ENCODE data around the gene KLF12.

KLF12 gene

DNA sequence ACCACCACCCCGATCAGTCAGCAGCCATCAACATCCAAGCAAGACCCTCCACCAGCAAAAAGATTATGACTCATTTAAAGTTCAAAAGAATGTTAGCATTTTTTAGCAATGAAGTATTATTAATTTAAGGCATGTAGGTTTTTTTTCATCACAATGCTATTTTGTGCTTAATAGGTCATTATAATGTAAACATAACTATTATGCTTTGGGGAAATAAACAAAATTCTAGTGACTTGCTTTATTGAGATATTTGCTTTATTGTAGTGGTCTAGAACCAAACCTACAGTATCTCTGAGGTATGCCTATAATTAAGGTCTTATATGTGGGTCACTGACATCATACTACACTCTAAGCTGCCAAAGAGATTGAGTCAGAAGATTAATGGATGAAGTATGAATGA is 20.0 kb downstream of the KLF12 start:
- no peaks in the 10 kb centered on the region for H3K27me3 ChIP-seq (ENCODE audit: low read length)
- H3K9ac ChIP-seq (ENCODE audit: low read length): no peak overlapping the region
- H4K20me1 ChIP-seq (ENCODE audit: low read depth, low read length): no peaks in the 10 kb centered on the region
- no peak overlapping the region for H3K27ac ChIP-seq (ENCODE audit: low read depth, low read length)
- no peaks in the 10 kb centered on the region; the same call in 1 of the 2 replicates for H3F3A ChIP-seq (ENCODE audit: insufficient read depth)
- H3K4me2 ChIP-seq (ENCODE audit: low read depth, low read length, poor library complexity, severe bottlenecking): no peak overlapping the region
- H3K4me3 ChIP-seq (ENCODE audit: insufficient read depth, low read length, poor library complexity, severe bottlenecking): no peak overlapping the region
- peaks cover 36% of the 10 kb centered on the region for H3K79me2 ChIP-seq (ENCODE audit: insufficient read depth, low read length)
- no peaks in the 10 kb centered on the region for H3K9me2 ChIP-seq (replicated peaks; ENCODE audit: insufficient read depth, low read length)
- TF ChIP-seq CTCF (IDR thresholded peaks at IDR 0.05; ENCODE audit: insufficient read depth, low read length, poor library complexity, severe bottlenecking) (no peak), EZH2phosphoT487 (conservative IDR thresholded peaks at IDR 0.05; ENCODE audit: low read length) (no peak)
- H2AFZ ChIP-seq (ENCODE audit: low read depth, low read length, severe bottlenecking): no peak overlapping the region
- no peaks in the 10 kb centered on the region; the same call in 1 of the 2 replicates for H3K9me3 ChIP-seq (ENCODE audit: insufficient read depth, low read length)
- H3K36me3 ChIP-seq (ENCODE audit: low read length): no peaks in the 10 kb centered on the region

DNA sequence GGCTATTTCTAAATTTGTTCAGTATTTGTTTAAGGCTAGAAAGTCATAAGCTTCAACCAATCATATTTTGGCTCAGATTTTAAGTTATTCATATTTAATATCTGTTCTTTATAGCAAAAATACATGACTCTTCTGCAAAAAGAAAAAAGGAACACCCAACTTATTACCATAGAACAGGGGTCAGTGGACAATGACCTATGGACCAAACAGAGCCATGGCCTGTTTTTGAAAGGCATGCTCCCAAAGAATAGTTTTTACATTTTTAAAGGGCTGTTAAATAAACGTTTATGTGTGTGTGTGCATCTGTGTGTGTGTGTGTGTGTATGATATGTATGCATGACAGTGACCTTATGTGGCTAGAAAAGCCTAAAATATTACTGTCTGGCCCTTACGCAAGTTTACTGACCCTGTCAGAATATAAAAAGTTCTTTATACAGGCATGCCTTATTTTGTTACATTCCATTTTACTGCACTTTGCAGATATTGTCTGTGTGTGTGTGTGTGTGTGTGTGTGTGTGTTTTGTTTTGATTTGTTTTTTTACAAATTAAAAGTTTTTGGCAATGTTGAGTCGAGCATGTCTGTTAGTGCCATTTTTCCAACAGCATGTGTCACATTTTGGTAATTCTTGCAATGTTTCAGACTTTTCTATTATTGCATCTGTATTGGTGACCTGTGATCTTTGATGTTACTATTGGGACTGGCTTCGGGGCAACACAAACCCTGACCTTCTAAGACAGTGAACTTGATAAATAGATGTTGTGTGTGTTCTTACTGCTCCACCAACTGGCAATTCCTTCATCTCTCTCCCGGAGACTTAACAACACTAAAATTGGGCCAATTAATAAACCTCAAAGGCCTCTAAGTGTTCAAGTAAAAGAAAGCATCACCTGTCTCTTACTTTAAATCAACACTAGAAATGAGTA is 22.0 kb downstream of the KLF12 start:
- no peak for TF ChIP-seq EZH2phosphoT487 (conservative IDR thresholded peaks at IDR 0.05; ENCODE audit: low read length)
- Histone ChIP-seq H3K36me3 (ENCODE audit: low read length) (no peaks in the 10 kb centered on the region), H3F3A (ENCODE audit: insufficient read depth) (no peaks in the 10 kb centered on the region; the same call in 1 of the 2 replicates), H3K9ac (ENCODE audit: low read length) (no peak overlapping the region), H3K27me3 (ENCODE audit: low read length) (no peaks in the 10 kb centered on the region), H3K9me2 (replicated peaks; ENCODE audit: insufficient read depth, low read length) (no peaks in the 10 kb centered on the region), H4K20me1 (ENCODE audit: low read depth, low read length) (no peaks in the 10 kb centered on the region), H3K27ac (ENCODE audit: low read depth, low read length) (no peak overlapping the region), H3K4me3 (ENCODE audit: insufficient read depth, low read length, poor library complexity, severe bottlenecking) (no peak overlapping the region), H3K9me3 (ENCODE audit: insufficient read depth, low read length) (no peaks in the 10 kb centered on the region), H2AFZ (ENCODE audit: low read depth, low read length, severe bottlenecking) (no peak overlapping the region), H3K4me2 (ENCODE audit: low read depth, low read length, poor library complexity, severe bottlenecking) (no peak overlapping the region), H3K79me2 (ENCODE audit: insufficient read depth, low read length) (peaks cover 19% of the 10 kb centered on the region; the same call in 1 of the 2 replicates)

- Histone ChIP-seq H3K27me3 (ENCODE audit: low read length) (no peaks in the 10 kb centered on the region), H3K9me3 (ENCODE audit: insufficient read depth, low read length) (no peaks in the 10 kb centered on the region), H3K4me3 (ENCODE audit: insufficient read depth, low read length, poor library complexity, severe bottlenecking) (no peak overlapping the region), H3F3A (ENCODE audit: insufficient read depth) (no peaks in the 10 kb centered on the region; the same call in 1 of the 2 replicates), H3K4me2 (ENCODE audit: low read depth, low read length, poor library complexity, severe bottlenecking) (no peak overlapping the region), H4K20me1 (ENCODE audit: low read depth, low read length) (no peaks in the 10 kb centered on the region), H3K36me3 (ENCODE audit: low read length) (no peaks in the 10 kb centered on the region), H2AFZ (ENCODE audit: low read depth, low read length, severe bottlenecking) (no peak overlapping the region), H3K79me2 (ENCODE audit: insufficient read depth, low read length) (peaks cover 12% of the 10 kb centered on the region; the same call in 1 of the 2 replicates), H3K9me2 (replicated peaks; ENCODE audit: insufficient read depth, low read length) (no peaks in the 10 kb centered on the region), H3K9ac (ENCODE audit: low read length) (no peak overlapping the region), H3K27ac (ENCODE audit: low read depth, low read length) (no peak overlapping the region)
- TF ChIP-seq CTCF (IDR thresholded peaks at IDR 0.05; ENCODE audit: insufficient read depth, low read length, poor library complexity, severe bottlenecking) (no peak), EZH2phosphoT487 (conservative IDR thresholded peaks at IDR 0.05; ENCODE audit: low read length) (no peak)
Measured at GRCh38 chr13:74111399-74111798, 22.8 kb downstream of the KLF12 start.

GRCh38 chr13:74110053-74110452 is 24.2 kb downstream of the KLF12 start:
- H3K79me2 ChIP-seq (ENCODE audit: insufficient read depth, low read length): 0 out of 2 replicates have a peak, but pooled peaks cover 7% of the 10 kb centered on the region
- TF ChIP-seq CTCF (IDR thresholded peaks at IDR 0.05; ENCODE audit: insufficient read depth, low read length, poor library complexity, severe bottlenecking): no peak
- TF ChIP-seq EZH2phosphoT487 (conservative IDR thresholded peaks at IDR 0.05; ENCODE audit: low read length): no peak
- H3K36me3 ChIP-seq (ENCODE audit: low read length): no peaks in the 10 kb centered on the region
- H4K20me1 ChIP-seq (ENCODE audit: low read depth, low read length): no peaks in the 10 kb centered on the region
- H3K9me3 ChIP-seq (ENCODE audit: insufficient read depth, low read length): no peaks in the 10 kb centered on the region
- no peaks in the 10 kb centered on the region for H3K9me2 ChIP-seq (replicated peaks; ENCODE audit: insufficient read depth, low read length)
- H3K9ac ChIP-seq (ENCODE audit: low read length): no peak overlapping the region
- no peaks in the 10 kb centered on the region; the same call in 1 of the 2 replicates for H3F3A ChIP-seq (ENCODE audit: insufficient read depth)
- H3K27me3 ChIP-seq (ENCODE audit: low read length): no peaks in the 10 kb centered on the region
- H3K27ac ChIP-seq (ENCODE audit: low read depth, low read length): no peak overlapping the region
- no peak overlapping the region for H2AFZ ChIP-seq (ENCODE audit: low read depth, low read length, severe bottlenecking)
- H3K4me3 ChIP-seq (ENCODE audit: insufficient read depth, low read length, poor library complexity, severe bottlenecking): no peak overlapping the region
- H3K4me2 ChIP-seq (ENCODE audit: low read depth, low read length, poor library complexity, severe bottlenecking): no peak overlapping the region

Measured in SU-DHL-6 (cell line).